ENCODE results near the gene MICAL2.

- no peak for TF ChIP-seq HNRNPUL1 (IDR thresholded peaks at IDR 0.05; ENCODE audit: low read depth, low read length)
- TF ChIP-seq ATF2 (CRISPR knock-in tag; IDR thresholded peaks at IDR 0.05) = no peak
- TF ChIP-seq ATAD3A (CRISPR knock-in tag; IDR thresholded peaks at IDR 0.05) = no peak
- no peak for TF ChIP-seq HMGXB3 (CRISPR knock-in tag; IDR thresholded peaks at IDR 0.05; ENCODE audit: borderline replicate concordance)
- no peak for TF ChIP-seq ZBTB26 (CRISPR knock-in tag; IDR thresholded peaks at IDR 0.05; ENCODE audit: borderline replicate concordance)
- no peak for TF ChIP-seq ZNF18 (CRISPR knock-in tag; IDR thresholded peaks at IDR 0.05; ENCODE audit: insufficient replicate concordance)
- TF ChIP-seq CHD2 (IDR thresholded peaks at IDR 0.05; ENCODE audit: low read depth, low read length) = no peak
- TF ChIP-seq TEAD3 (CRISPR knock-in tag; optimal IDR thresholded peaks at IDR 0.05; ENCODE audit: borderline replicate concordance) = no peak
- no peak for TF ChIP-seq HMGXB4 (CRISPR knock-in tag; IDR thresholded peaks at IDR 0.05; ENCODE audit: borderline replicate concordance in 1 of 2, low read depth in 1 of 2)
Observed at GRCh38 chr11:12199231-12199948, 89.0 kb downstream of the MICAL2 start.
